HCT116 (cell line): ENCODE data around the gene LINGO1. TPM values are rescaled to one million over a fixed set of nuclear protein-coding genes. Genes with fewer than 3 reads are reported as not detected.

Experiments used
- ATAC-seq: fragments of 200-7000 bp; cut with Tn5 transposase; 2 replicates; pipeline ENCODE4 v1.9.1; 2020; ENCODE audit warnings: mild to moderate bottlenecking, moderate library complexity
- BruUV-seq: library from RNA; stranded (reverse); fragments of 400-500 nt; replicated peaks from 2 replicates; lab custom pipeline; 2021; lab: Mats Ljungman, UMichigan
- CTCF ChIA-PET: fragments of 300-600 bp; sonication (Branson Sonifier 250); formaldehyde crosslinking; loops from one replicate; lab custom pipeline; 2021; ENCODE audit warnings: antibody characterized with exemption; lab: Charles Lee
- POLR2A ChIA-PET: fragments of 300-600, 350-600 bp; sonication (Branson Sonifier 250); formaldehyde crosslinking; loops from one replicate; lab custom pipeline; 2021; ENCODE audit warnings: antibody characterized with exemption; lab: Charles Lee
- RAD21 ChIA-PET, 2 experiments: fragments of 300-600 bp; sonication (Branson Sonifier 250); formaldehyde crosslinking; loops; one replicate each; lab custom pipeline; 2023; ENCODE audit warnings: low total read pairs in 2 of 2; ENCODE audit not compliant: uncharacterized antibody in 2 of 2, unreplicated experiment in 2 of 2, low non-redundant PET in 1 of 2; lab: Charles Lee
- DNase-seq: peaks from one replicate; pipeline ENCODE4 v3.0.0-alpha.2; 2010; ENCODE audit warnings: low read depth, low spot score
- H2AFZ ChIP-seq: fragments of 200-600 bp; shearing (Covaris generic), sonication (generic); 2 replicates; pipeline ENCODE4 v1.6.1; 2017; ENCODE audit warnings: low read depth, mixed run types, mixed read lengths, antibody characterized with exemption, low read length; ENCODE audit not compliant: poor library complexity, severe bottlenecking
- H3K27ac ChIP-seq: 2 replicates; pipeline ENCODE4 v1.5.1; 2012; ENCODE audit warnings: low read depth, low read length
- H3K27me3 ChIP-seq: fragments of 200-600 bp; sonication (generic); 2 replicates; pipeline ENCODE4 v1.6.1; 2016; ENCODE audit warnings: mixed run types, low read length, mixed read lengths; ENCODE audit not compliant: insufficient read depth
- H3K36me3 ChIP-seq, 2 experiments: fragments of 200-500 bp in 1 of 2; fragments of 200-600 bp in 1 of 2; sonication (Bioruptor generic) in 1 of 2; sonication (generic) in 1 of 2; 2 replicates each; pipeline versions ENCODE4 v1.5.1 to v1.6.1; 2014 to 2016; ENCODE audit warnings: low read length in 2 of 2, inconsistent platforms in 1 of 2, mixed read lengths in 1 of 2, mixed run types in 1 of 2; ENCODE audit not compliant: insufficient read depth in 2 of 2, control insufficient read depth in 1 of 2
- H3K4me1 ChIP-seq, 2 experiments: fragments of 200-600 bp in 1 of 2; sonication (generic) in 1 of 2; 2 replicates each; pipeline versions ENCODE4 v1.5.1 to v1.6.1; 2012 to 2017; ENCODE audit warnings: low read length in 2 of 2, inconsistent platforms in 1 of 2, mild to moderate bottlenecking in 1 of 2, mixed read lengths in 1 of 2, mixed run types in 1 of 2, moderate library complexity in 1 of 2; ENCODE audit not compliant: insufficient read depth in 2 of 2, control insufficient read depth in 1 of 2
- H3K4me2 ChIP-seq: fragments of 200-600 bp; sonication (generic); 2 replicates; pipeline ENCODE4 v1.6.1; 2017; ENCODE audit warnings: mixed run types, low read length, mixed read lengths
- H3K4me3 ChIP-seq, 2 experiments: fragments of 200-600 bp in 1 of 2; sonication (generic) in 1 of 2; replicated peaks in 1 of 2; 2 replicates each; pipeline ENCODE4 v1.5.1; 2011 to 2016; ENCODE audit warnings: low read length in 2 of 2, control low read depth in 1 of 2, low read depth in 1 of 2, mild to moderate bottlenecking in 1 of 2, mixed read lengths in 1 of 2, mixed run types in 1 of 2
- H3K79me2 ChIP-seq: fragments of 200-600 bp; sonication (generic); 2 replicates; pipeline ENCODE4 v1.6.1; 2017; ENCODE audit warnings: mild to moderate bottlenecking, mixed run types, low read length, moderate library complexity, mixed read lengths; ENCODE audit not compliant: insufficient read depth
- H3K9ac ChIP-seq: fragments of 200-600 bp; sonication (generic); 2 replicates; pipeline ENCODE4 v1.6.1; 2016; ENCODE audit warnings: low read length, mixed read lengths
- H3K9me2 ChIP-seq: fragments of 200-600 bp; sonication (generic), shearing (Covaris generic); 2 replicates; pipeline ENCODE4 v1.6.1; 2017; ENCODE audit warnings: mixed run types, mild to moderate bottlenecking, moderate library complexity; ENCODE audit not compliant: insufficient read depth
- H3K9me3 ChIP-seq, 2 experiments: fragments of 200-500 bp in 1 of 2; fragments of 200-600 bp in 1 of 2; sonication (Bioruptor generic) in 1 of 2; sonication (generic) in 1 of 2; 2 replicates each; pipeline ENCODE4 v1.6.1; 2014 to 2017; ENCODE audit warnings: low read length in 2 of 2, mixed read lengths in 2 of 2, inconsistent platforms in 1 of 2, low read depth in 1 of 2, mild to moderate bottlenecking in 1 of 2, mixed run types in 1 of 2, moderate library complexity in 1 of 2; ENCODE audit not compliant: control insufficient read depth in 1 of 2, insufficient read depth in 1 of 2
- H4K20me1 ChIP-seq: fragments of 200-600 bp; sonication (generic), shearing (Covaris generic); 2 replicates; pipeline ENCODE4 v1.6.1; 2017; ENCODE audit warnings: mixed run types, mild to moderate bottlenecking, moderate library complexity; ENCODE audit not compliant: insufficient read depth
- CBX3 ChIP-seq: IDR thresholded peaks from 2 replicates; pipeline ENCODE4 v1.6.1; 2012; ENCODE audit warnings: low read depth
- CEBPB ChIP-seq: IDR thresholded peaks from 2 replicates; pipeline ENCODE4 v1.6.1; 2012; ENCODE audit warnings: low read depth
- FOSL1 ChIP-seq: IDR thresholded peaks from 2 replicates; pipeline ENCODE4 v1.6.1; 2012; ENCODE audit warnings: low read depth
- JUND ChIP-seq: IDR thresholded peaks from 2 replicates; pipeline ENCODE4 v1.6.1; 2012
- POLR2A ChIP-seq: IDR thresholded peaks from 2 replicates; pipeline ENCODE4 v1.7.0; 2011; ENCODE audit warnings: borderline replicate concordance; ENCODE audit not compliant: insufficient read depth, insufficient read length; ENCODE audit errors: extremely low read depth
- RAD21 ChIP-seq: IDR thresholded peaks from 2 replicates; pipeline ENCODE4 v1.6.1; 2012; ENCODE audit warnings: low read depth, mild to moderate bottlenecking
- SP1 ChIP-seq: IDR thresholded peaks from 2 replicates; pipeline ENCODE4 v1.6.1; 2012; ENCODE audit warnings: low read depth
- ZNF274 ChIP-seq: fragments of 200-500 bp; sonication (Bioruptor generic); IDR thresholded peaks from 2 replicates; pipeline ENCODE4 v1.6.1; 2014; ENCODE audit warnings: mild to moderate bottlenecking, low read depth, low read length, inconsistent platforms
- intact Hi-C: fragments of 100-400 bp; cut with micrococcal nuclease; formaldehyde crosslinking; loops from 2 replicates; pipeline ENCODE4 v1.10.0; 2022
- total RNA-seq: library from RNA; stranded (reverse); gene quantifications from one replicate; pipeline ENCODE4 v1.2.1, GENCODE V29; 2021; ENCODE audit not compliant: unreplicated experiment
- TF ChIP-seq, protein P1 (sequence below): IDR thresholded peaks from 2 replicates; pipeline ENCODE4 v1.6.1; 2012
- TF ChIP-seq, protein P2 (sequence below): IDR thresholded peaks from 2 replicates; pipeline ENCODE4 v1.6.1; 2012; ENCODE audit warnings: low read depth
- TF ChIP-seq, protein P3 (sequence below), 3 experiments: fragments of 200-600 bp in 1 of 3; sonication (generic) in 1 of 3; IDR thresholded peaks in 2 of 3; conservative IDR thresholded peaks in 1 of 3; 2 replicates each; pipeline ENCODE4 v1.5.1; 2012 to 2017; ENCODE audit warnings: low read depth in 2 of 3, low read length in 2 of 3, antibody characterized with exemption in 1 of 3, borderline replicate concordance in 1 of 3, control low read depth in 1 of 3, mild to moderate bottlenecking in 1 of 3, mixed read lengths in 1 of 3, mixed run types in 1 of 3, moderate library complexity in 1 of 3; ENCODE audit not compliant: insufficient read depth in 1 of 3

The LINGO1 gene
- total RNA-seq, 1 experiment from 2014 or later, result 15.6 TPM

DNA sequence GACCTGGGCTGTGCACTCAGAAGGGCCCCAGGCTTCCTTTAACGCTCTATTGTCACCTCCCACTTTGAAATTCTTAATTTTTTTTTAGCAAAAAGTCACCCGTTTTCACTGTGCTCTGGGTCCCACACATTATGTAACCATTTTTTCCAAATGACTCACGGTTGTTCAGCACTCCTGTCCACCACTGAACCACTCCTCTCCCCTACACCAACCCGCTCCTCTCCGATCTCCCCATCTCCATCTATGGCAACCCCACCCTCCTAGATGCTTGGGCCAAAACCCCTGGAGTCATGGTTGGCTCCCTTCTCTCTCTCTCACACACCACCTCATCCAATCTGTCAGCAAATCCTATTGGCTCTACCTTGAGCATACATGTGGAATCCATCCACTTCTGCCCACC lies 41.2 kb upstream of the LINGO1 start:
- H3K27ac ChIP-seq, result no peak overlapping the region
- H4K20me1 ChIP-seq, result no peaks in the 10 kb centered on the region
- H2AFZ ChIP-seq, result no peak overlapping the region
- ATAC-seq, result no peak
- ChIA-PET POLR2A (no interaction called here), CTCF (no interaction called here), RAD21 (no interaction called here)
- no TSS peak for BruUV-seq
- H3K4me1 ChIP-seq, result no peaks in the 10 kb centered on the region
- TF ChIP-seq POLR2A (no peak), JUND (no peak), FOSL1 (no peak), RAD21 (no peak), CEBPB (no peak), SP1 (no peak), CBX3 (no peak), ZNF274 (no peak)
- TF ChIP-seq, protein P1, sequence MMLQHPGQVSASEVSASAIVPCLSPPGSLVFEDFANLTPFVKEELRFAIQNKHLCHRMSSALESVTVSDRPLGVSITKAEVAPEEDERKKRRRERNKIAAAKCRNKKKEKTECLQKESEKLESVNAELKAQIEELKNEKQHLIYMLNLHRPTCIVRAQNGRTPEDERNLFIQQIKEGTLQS, result no peak
- TF ChIP-seq, protein P2, sequence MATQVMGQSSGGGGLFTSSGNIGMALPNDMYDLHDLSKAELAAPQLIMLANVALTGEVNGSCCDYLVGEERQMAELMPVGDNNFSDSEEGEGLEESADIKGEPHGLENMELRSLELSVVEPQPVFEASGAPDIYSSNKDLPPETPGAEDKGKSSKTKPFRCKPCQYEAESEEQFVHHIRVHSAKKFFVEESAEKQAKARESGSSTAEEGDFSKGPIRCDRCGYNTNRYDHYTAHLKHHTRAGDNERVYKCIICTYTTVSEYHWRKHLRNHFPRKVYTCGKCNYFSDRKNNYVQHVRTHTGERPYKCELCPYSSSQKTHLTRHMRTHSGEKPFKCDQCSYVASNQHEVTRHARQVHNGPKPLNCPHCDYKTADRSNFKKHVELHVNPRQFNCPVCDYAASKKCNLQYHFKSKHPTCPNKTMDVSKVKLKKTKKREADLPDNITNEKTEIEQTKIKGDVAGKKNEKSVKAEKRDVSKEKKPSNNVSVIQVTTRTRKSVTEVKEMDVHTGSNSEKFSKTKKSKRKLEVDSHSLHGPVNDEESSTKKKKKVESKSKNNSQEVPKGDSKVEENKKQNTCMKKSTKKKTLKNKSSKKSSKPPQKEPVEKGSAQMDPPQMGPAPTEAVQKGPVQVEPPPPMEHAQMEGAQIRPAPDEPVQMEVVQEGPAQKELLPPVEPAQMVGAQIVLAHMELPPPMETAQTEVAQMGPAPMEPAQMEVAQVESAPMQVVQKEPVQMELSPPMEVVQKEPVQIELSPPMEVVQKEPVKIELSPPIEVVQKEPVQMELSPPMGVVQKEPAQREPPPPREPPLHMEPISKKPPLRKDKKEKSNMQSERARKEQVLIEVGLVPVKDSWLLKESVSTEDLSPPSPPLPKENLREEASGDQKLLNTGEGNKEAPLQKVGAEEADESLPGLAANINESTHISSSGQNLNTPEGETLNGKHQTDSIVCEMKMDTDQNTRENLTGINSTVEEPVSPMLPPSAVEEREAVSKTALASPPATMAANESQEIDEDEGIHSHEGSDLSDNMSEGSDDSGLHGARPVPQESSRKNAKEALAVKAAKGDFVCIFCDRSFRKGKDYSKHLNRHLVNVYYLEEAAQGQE, result no peak
- TF ChIP-seq, protein P3, sequence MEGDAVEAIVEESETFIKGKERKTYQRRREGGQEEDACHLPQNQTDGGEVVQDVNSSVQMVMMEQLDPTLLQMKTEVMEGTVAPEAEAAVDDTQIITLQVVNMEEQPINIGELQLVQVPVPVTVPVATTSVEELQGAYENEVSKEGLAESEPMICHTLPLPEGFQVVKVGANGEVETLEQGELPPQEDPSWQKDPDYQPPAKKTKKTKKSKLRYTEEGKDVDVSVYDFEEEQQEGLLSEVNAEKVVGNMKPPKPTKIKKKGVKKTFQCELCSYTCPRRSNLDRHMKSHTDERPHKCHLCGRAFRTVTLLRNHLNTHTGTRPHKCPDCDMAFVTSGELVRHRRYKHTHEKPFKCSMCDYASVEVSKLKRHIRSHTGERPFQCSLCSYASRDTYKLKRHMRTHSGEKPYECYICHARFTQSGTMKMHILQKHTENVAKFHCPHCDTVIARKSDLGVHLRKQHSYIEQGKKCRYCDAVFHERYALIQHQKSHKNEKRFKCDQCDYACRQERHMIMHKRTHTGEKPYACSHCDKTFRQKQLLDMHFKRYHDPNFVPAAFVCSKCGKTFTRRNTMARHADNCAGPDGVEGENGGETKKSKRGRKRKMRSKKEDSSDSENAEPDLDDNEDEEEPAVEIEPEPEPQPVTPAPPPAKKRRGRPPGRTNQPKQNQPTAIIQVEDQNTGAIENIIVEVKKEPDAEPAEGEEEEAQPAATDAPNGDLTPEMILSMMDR (IDR thresholded peaks at IDR 0.05 in 2 of 3, conservative IDR thresholded peaks at IDR 0.05 in 1 of 3; ENCODE audit: borderline replicate concordance in 1 of 3, insufficient read depth in 1 of 3, low read depth in 2 of 3, low read length in 2 of 3), result no peak
- no peaks in the 10 kb centered on the region for H3K9me3 ChIP-seq
- intact Hi-C loops, result no loop called here
- no peaks in the 10 kb centered on the region for H3K79me2 ChIP-seq
- H3K9ac ChIP-seq, result no peak overlapping the region
- no peaks in the 10 kb centered on the region for H3K36me3 ChIP-seq
- H3K4me2 ChIP-seq, result no peak overlapping the region
- no peak overlapping the region for H3K4me3 ChIP-seq
- DNase-seq, result no peak
- H3K9me2 ChIP-seq, result no peaks in the 10 kb centered on the region
- H3K27me3 ChIP-seq, result peaks cover 22% of the 10 kb centered on the region
